GOT3 (cell line): ENCODE measurements around the gene KLF6.

Experiments used
- DNase-seq: peaks from one replicate; lab custom pipeline; 2025; ENCODE audit warnings: mixed read lengths; lab: John Stamatoyannopoulos, UW

Gene KLF6

DNA sequence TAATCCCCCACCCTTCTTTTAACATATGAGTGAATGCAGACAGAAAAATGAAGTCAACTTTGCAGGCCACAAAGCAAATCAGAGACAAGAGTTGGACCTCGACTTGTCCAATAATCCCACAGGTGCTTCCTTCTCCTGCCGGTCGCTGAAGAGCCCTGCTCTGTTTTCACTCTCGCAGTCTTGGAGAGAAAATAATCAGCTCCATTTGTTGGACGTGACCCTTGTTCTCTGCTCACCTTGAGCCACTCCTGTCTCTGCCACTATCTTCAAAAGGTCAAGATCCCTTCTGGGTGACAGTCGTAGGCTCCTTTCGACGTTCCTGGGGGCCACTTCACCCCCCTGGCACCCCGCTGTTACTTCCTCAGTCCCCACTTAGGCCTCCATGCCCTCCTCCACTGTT, 2.8 kb upstream of the KLF6 start:
- no peak for DNase-seq

DNA sequence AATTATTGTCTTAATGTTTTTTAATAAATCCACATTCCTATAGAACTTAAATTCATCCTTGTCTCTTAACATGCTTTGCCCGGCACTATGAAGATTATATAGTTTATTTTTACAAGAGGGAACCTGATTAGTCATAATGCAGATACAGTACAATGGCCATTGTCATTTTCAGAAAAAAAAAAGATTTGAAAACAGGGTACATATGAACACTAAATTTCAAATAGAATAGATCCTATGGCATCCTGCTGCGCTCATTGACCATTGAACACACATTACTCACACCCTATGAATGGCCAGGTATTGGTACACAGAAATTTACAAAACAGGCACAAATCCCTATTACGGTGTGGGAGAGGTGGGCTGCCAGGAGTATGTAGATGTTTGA, 2.0 kb upstream of the KLF6 start:
- no peak for DNase-seq

DNA sequence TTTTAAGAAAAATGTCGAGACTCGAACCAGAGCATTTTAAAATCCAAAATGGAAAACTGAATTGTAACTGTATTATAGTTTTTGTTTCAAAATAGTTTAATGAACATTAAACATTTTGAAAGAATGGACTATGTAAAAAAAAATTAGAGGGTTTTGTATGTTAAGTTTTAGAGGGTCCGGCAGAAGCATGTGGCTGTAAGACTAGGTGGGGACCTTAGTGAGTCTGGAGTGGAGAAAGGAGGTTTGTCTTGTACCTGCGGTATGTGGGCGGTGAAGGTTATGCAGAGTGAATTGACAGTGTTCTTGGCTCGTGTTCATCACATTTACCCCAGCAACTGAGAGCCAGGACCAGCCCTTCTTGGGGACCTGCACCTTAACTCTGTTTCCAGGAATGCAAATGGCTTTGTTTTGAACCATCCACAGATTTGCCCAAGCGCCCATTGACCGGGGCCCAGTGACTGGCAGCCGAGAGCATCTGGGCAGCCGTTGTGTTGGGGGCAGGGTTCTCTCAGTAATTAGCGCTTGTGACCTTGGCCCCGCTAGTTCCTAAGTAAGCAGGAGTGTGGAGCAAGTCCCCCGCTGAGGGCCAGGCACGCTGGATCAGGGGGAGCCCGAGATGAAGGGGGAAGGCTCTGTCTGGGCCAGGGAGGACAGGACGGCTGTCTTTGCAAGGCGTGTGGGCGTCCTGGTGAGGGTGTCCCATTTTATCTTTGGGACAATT, 1.4 kb upstream of the KLF6 start:
- DNase-seq, result no peak

DNA sequence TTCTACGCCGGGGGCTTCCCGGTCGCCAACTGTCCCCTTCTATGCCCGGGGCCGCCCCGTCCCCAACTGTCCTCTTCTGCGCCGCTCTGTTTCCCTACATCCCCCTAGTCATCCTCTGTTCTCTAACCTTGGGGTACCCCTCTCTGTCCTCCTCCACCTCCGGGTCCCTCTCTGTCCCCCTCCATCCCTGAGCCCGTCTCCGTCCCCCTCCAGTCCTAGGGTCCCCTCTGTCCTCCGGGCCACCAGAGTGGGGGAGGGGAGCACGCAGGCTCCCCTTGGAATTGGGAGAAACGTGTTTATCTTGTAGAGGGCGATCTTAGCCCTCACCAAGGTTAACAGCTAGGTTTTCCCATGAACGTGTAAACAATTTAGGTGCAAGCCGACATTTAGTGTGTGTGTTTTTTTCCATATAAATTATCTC, 852 bp upstream of the KLF6 start:
- no peak for DNase-seq

DNA sequence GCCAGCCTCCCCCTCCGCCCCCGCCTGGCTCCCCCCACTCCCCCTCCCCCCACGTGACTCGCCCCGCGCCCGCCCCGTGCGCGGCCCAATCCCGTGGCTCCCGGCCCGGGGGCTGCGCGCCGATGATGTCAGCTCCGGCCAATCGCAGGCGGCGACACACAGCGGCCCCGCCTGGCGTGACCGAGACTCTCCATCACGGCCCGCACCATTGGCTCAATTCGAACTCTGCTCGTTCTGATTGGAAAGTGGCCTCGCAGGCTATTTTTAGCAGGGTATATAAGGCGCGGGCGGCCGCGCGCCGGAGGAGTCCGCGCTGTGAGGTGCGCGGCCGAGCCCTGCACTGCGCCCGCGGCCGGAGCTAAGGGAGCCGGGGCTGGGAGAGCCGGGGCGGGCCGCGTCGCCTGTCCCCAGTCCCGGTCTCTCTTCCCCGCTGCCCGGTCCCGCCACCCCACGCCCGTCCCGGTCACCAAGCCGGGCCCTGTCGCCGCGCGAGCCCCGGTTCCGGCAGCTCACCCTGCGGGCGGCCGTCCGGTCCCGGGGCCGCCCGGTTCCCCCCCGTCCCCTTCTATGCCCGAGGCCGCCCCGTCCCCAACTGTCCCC, 342 bp upstream of the KLF6 start:
- peak; percentile 98 for DNase-seq

DNA sequence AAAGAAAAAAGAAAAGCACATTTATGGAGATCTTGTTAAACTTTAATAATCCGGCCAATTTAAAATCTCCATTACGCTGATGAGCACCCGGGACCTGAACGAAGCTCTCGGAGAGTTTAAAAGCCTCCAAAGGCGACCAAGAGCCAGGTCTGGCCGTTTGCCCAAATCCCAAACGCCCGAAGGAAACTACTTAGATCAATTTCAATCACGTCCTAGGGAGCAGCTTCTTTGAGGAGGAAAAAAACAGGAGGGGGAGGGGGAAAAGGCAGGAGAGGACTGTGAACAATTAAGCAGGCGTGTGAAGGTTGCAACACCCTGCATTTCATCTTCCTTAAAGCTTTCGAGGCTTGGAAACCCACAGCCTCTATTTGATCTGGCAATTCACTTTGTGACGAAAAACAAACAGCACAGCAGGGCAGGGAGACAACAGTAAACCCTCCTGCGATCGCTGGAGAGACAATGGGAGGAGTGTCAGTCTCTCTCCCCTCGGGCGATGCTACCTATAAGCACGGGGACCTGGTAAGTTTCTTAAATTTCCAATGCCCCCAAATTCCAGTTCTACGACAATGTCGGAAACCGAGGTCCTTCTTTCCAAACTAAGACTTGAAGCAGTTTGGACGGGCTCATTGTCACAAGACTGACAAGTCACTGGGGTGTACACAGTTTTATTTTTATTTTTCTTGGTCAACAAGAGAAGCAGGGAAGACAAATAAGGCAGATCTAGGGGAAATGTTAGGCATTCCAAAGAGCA, 1.2 kb downstream of the KLF6 start:
- DNase-seq, result no peak

DNA sequence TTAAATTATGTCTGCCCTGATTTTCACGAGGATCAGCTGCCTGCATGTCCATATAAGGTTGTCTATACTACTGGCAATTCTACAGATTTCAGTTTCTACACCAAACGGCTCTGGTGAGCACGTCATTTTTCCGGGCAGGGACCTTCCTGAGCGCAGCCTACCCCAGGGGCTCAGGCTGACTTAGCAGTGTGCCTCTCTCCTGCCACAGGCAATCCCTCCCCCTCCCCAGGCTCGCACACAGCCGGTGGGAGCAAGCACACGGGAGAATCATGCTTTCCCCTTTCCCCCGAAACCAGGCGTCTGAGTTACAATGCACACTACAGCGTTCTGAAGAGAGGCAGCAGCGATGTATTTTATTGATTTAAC, 1.7 kb downstream of the KLF6 start:
- no peak for DNase-seq

DNA sequence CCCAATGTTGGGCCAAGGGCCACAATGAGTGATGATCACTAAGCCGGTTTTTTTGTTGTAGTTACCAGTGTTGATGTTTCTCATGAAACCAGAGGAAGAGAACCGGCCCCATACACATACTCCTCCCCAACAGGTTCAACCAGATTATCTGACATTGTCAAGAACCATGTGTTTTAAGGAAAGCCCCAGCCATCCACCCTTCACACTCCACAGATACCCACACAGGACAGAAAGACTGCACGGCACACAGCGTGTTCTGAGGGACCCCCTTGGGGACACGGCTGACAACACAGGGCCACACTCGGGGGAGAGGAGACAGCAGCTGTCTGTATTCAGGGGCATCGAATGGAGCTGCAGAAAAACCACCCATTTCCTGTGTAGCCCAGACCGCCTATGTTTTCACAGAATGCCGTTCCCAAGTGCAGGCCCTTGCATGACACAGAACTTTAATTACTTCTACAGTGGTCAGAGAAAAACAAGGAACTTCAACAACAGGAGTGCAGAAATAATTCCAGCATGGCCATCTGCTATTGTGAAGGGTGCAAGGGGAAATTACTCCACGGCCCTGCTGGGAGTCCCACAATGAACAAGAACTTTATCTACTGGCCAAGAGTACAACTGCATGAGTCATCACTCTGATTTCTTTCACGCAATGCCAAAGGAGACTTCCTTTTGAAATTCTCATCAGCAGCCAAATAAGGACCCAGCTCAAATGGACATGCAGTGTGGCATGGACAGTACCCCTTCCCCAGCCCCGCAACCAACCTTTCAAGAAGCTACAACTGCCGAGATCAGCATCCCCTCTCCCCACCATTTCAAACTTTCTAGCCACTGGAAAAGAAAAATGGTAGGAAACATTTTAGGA, 2.3 kb downstream of the KLF6 start:
- peak; percentile 47 for DNase-seq

DNA sequence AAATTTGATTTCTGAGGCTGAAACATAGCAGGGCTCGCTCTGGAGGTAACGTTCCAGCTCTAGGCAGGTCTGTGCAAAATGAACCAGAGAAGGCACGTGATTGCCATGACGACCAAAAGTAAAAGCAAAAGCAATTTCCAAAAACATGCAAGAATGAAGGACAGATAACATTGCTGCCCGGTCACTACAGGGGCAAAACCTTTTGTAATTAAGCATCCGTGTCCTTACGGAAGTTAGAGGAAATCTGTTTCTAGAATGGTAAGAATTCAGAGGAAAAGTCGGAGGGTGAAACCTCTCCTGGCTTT, 2.9 kb downstream of the KLF6 start:
- DNase-seq, result no peak

DNA sequence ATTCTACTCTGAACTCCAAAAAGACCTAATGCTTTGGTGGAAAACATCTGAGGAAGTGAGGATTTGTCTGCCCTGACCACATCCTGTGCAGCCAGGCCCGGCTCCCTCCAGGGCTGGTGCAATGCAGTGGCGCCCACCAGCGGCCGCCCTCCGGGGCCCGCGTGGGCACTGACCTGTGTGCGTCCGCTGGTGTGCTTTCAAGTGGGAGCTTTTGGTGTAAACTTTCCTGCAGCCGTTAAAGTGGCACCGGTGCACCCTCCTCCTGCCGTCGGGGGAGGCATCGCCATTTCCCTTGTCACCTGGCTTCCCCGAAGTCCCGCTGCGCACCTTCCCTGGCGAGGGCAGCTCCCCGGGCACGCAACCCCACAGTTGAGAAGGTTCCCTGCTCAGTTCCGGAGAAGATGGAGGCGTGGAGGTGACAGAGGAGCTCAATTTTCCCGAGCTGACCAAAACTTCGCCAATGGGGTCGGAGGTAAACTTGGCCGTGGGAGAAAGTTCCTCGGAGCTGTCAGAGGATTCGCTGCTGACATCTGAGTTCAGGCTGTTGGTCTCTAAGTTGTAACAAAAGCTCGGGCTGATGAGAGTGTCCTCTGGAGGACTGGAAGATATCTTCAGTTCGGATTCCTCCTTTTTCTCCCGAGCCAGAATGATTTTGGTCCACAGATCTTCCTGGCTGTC, 3.4 kb downstream of the KLF6 start:
- no peak for DNase-seq

DNA sequence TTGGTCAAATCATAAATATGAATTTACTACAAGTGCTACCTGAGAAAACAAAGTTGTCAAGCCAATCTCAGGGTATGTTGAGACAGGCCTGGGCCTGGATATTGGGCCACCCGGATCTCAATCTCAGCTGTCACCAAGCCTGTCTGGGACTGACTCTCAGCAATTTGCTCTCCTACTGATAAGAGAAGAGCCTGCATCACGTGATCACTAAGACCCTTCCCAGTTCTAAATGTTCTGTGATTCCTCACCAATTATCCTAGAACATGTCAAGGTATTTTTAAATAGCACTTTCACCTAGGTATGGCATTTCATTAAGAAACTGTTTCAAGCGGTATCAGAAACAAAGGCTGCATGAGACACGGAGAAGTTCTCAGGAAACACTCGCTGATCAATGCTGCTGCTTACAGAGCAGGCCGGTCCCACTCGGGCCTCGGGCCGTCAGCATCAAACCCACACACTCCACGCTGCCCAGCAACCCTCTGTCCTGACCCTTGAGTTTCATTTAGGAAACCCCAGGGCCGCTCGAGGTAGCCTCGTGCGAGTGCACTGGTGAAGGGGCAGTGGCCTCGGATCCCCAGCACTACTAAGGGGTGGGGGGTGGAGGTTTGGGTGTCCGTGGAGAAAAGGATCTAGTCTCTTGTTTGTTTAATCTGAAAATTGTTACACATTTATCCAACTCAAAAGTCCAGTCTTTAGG, 4.1 kb downstream of the KLF6 start:
- DNase-seq, result no peak

DNA sequence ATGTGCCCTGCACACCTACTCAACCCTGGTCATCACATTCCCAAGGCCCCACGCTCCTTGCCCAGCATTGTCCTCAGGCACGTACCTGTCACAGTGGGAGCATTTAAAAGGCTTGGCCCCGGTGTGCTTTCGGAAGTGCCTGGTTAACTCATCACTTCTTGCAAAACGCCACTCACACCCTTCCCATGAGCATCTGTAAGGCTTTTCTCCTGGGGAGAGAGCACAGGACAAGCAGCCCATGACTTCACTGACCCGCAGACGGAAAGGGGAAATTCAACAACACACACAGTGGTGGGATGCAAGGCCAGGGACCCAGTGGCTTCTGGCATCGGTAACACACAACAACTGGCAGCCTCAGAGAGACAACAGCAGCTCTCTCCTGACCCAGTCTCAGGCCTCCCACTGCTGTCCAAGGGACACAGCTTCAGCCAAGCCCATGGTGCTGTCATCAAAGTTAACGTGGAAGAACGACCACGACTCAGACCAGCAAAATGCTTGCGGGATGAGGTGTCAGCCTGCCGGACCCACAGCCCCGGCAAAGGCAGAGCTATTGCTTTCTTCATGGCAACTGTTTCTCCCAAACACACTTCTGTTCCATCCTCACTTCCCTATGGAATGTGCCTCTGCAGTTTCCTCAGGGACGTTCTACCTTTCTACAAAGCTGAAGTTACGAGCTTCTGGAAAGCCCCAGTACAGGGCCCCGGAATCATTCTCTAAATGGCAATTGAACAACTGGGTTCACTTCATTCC, 4.8 kb downstream of the KLF6 start:
- DNase-seq, result no peak

DNA sequence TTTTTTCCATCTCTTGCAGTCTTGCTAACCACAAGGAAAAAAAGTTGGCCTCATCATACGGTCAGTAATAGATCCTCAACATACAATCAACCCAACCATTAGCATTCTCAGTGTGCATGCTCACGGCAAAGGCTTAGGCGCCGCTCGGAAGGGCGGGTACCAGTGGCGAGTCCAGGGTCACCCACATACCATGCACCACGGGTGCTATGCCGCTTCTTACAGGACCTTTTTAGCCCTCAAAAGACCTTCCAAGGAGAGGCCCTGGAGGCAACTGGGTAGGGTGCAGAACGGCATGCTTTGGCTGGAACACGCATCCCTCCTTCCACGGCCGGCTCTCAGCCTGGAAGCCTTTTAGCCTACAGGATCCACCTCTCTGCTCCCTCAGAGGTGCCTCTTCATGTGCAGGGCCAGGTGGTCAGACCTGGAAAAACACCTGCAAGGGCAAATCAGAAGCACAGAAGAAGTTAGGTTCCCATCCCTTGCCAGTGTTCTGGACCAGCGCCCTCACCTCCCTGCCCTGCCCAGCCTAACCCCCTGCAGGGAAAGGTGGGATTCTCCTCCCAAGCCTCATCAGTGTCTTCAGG, 5.8 kb downstream of the KLF6 start:
- DNase-seq, result no peak

DNA sequence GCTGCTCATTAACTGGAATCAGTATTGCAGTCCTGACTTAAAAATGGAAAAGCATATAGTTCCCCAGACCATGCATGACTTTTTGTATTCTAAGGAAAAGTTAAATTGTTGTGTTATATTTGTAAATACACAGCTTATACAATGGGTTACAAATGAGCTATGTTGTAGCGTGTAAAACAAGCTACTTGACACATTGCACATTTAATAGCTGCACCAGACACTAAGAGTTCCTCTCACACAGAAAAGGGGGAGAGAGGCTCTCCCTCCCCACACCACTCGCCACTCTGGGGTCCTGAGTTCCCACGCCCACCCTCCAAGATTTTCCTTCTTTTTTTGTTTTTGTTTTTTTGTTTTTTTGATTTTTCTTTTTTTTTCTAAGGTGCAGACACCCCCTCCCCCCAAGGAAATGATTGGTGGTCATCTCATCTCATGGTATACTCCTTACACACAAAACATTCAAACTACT, 6.3 kb downstream of the KLF6 start:
- no peak for DNase-seq

DNA sequence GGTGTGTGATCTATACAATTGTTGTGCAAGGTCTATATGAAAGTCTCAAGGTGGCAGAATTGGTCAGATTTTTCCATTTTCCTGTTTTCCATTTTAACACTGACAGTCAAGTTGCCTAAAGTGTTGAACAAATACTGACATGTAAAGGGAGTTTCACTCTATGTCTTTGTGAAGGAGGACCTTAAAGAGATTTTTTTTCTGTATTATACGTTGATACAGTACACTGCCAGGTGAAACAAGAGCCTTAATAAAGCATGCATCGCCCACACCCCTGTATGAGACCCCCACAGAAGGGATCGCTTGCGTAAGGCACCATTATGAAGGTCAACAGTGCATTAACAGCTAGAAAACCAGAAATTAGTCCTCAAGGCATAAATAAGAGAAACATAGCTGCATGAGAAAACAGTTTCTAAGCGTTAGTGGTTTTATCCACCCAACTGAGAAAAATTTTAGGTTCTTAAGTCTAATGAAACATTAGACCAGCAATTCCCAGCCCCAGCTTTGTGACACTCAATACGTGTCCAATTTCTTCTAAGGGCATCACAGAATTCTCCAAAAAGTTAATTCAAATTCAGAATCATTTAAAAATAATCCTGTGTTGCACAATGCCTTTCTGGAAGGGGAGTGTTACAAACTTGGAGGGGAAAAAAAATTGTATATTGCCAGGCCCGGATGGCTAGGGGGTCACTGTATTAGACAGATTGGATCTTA, 6.9 kb downstream of the KLF6 start:
- DNase-seq, result no peak

DNA sequence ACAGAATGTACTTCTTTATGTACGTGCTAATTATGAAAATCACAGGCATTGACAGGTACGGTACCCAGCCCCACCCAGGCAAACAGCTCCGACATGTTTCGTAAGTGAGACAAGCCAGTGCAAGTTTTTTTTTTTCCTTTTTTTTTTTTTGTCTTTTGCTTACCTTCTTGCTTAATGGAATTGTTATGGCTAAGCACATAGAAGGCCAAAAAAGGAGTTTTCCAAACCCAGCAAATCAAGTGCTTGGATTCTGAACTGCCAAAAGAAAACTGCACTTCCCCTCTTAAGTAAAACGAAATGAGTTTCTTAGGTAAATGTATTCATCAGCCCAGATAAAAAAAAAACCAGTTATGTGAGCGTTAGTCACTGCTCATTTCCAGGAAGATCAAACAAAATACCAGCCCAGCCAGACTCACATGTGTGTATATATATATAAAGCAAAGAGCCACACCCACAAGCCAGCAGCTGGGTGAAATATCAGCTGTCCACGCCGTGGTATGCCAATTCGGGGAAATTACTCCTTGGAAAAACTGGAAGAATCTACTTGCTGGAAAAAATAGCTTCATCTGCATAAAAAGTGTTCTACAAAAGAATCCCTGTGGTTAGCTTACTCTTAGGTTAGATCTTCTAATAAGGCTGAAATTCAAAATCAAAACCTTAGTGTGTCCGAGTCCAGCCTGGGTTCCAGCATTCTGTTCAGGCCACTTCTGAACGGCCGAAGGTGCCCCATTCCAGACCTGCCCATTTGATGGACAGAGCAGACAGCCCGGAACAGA, 8.0 kb downstream of the KLF6 start:
- no peak for DNase-seq

DNA sequence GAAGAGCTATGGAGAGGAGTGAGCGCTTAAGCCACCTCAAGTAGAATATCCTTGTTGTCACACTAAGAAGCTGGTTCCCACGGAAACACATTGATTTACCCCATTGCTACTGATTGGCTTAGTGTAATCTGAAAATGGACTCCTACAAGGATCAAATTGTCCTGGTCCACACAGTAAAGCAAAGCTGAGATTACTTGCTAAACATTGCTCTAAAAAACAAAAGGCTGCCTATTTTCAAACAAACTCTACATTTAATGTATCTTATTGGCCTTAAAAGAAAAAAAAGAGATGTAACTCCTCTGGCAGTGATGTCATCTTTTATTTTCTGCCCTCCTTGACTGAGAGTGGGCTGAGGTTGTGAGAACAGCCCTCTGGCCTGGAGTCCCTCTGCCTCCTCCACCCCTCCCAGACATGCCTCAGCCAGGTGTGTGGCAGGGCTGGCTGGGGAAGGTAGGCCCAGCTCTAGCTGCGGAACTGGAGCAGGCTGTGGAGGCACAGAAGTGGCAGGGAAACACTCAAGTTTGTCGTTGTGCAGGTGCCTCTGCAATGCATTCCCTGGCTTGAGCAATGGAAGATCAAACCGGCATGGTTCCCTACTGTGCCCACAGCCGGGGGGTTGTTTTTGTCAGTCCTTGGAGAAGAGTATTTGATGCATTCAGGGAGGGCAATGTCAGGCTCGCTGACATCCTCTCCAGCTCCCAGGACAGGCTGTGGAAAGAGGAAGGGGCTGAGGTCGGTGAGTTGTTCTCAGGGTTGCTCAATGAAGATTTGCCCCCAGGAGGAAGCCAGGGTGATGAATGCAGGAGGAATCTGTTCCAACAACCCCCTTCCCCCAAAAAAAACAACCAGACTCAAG, 9.1 kb downstream of the KLF6 start:
- no peak for DNase-seq
